ENCODE results near the gene CCNY. TPM values are rescaled to one million over a fixed set of nuclear protein-coding genes. Genes with fewer than 3 reads are reported as not detected.

Gene CCNY
- total and polyA plus RNA-seq, 5 donors, result 27.7 to 72.1 (median 64.3) TPM

DNA sequence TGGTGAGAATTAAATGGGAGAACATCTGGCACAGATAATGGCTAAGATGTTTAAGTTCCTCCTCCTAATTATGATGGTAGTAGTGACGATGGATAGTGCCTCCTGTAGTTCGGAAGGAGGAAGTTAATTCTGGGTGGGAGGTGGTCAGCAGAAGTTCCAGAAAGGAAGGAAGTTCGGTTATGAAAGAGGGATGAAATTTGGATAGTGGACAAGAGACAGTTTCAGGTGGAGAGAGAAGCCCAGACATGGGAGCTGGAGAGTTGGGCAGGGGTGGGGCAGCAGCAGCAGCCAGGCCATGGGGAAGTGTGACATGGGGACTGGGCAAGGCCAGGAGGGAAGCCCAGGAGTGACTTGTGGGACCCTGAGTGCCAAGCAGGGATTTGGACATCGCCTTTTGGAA lies 99.5 kb downstream of the CCNY start:
- intact Hi-C loops (cut with DNase I), result no loop called here
- WGBS, result 76% methylated on average over 4 of the region's 4 CpGs
- ATAC-seq (peak; percentile 47 to 54), DNase-seq (peak in 1 of 3 donors; percentile 63)
- Histone ChIP-seq H3K4me3 (ENCODE audit: low read length) (no peak overlapping the region), H3K27ac (ENCODE audit: low read length) (no peak overlapping the region), H3K9me3 (ENCODE audit: control insufficient read depth, low read length) (no peaks in the 10 kb centered on the region), H3K4me1 (ENCODE audit: control insufficient read depth, insufficient read depth, low read length) (peaks cover 9% of the 10 kb centered on the region), H3K27me3 (ENCODE audit: control insufficient read depth, insufficient read depth) (no peaks in the 10 kb centered on the region)

DNA sequence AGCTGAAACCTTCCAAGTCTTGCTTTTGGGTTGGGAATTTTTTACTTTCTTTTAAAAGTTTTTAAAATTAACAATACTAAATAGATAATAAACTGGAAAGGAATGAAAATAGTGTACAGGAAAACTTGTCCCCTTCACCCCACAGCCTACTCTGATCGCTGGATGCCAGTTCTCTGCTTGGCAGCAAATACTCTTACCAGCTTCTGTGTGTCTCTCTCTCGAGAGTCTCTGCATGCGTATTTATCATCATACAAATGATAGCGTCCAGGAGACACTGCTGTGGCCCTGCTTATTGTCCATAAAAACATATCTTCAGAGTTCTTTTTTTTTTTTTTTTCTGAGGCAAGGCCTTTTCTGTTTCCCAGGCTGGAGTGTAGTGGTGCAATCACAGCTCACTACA lies 101.5 kb downstream of the CCNY start:
- DNase-seq, result no peak
- WGBS, result 75% methylated on average over 4 of the region's 4 CpGs
- intact Hi-C loops (cut with DNase I), result no loop called here
- Histone ChIP-seq H3K9me3 (ENCODE audit: control insufficient read depth, low read length) (no peaks in the 10 kb centered on the region), H3K27ac (ENCODE audit: low read length) (no peak overlapping the region), H3K4me3 (ENCODE audit: low read length) (no peak overlapping the region), H3K27me3 (ENCODE audit: control insufficient read depth, insufficient read depth) (no peaks in the 10 kb centered on the region), H3K4me1 (ENCODE audit: control insufficient read depth, insufficient read depth, low read length) (peaks cover 10% of the 10 kb centered on the region)
- no peak for ATAC-seq

- Histone ChIP-seq H3K4me1 (ENCODE audit: control insufficient read depth, insufficient read depth, low read length) (peaks cover 10% of the 10 kb centered on the region), H3K4me3 (ENCODE audit: low read length) (no peak overlapping the region), H3K27ac (ENCODE audit: low read length) (no peak overlapping the region), H3K9me3 (ENCODE audit: control insufficient read depth, low read length) (peaks cover 3% of the 10 kb centered on the region), H3K27me3 (ENCODE audit: control insufficient read depth, insufficient read depth) (no peaks in the 10 kb centered on the region)
- intact Hi-C loops (cut with DNase I), result no loop called here
- DNase-seq, result no peak
- ATAC-seq, result no peak
- 89% methylated on average over 3 of the region's 3 CpGs for WGBS
Observed at GRCh38 chr10:35438718-35439571, 102.6 kb downstream of the CCNY start.

DNA sequence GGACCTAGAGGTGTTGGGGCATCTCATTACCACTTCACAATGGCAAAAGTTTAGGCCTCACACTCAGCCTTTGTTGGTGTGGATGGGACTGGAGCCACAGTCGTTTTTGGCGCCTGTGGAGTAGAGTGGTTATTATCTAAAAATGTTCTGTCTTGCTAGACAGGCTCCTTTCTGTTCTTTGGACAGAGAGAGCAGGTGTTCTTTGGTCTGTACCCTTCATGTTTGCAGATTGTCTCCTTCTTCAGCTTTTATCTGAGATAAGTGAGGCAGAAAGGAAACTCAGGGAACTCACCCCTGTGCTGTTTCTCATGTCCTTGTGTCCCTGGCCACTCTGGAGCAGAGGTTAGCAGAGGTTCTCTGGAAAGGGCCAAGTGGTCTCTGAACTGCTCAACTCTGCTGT lies 103.7 kb downstream of the CCNY start:
- Histone ChIP-seq H3K27me3 (ENCODE audit: control insufficient read depth, insufficient read depth) (no peaks in the 10 kb centered on the region), H3K27ac (ENCODE audit: low read length) (no peak overlapping the region), H3K4me3 (ENCODE audit: low read length) (no peak overlapping the region), H3K4me1 (ENCODE audit: control insufficient read depth, insufficient read depth, low read length) (peaks cover 7% of the 10 kb centered on the region), H3K9me3 (ENCODE audit: control insufficient read depth, low read length) (peaks cover 4% of the 10 kb centered on the region)
- peak in 1 of 2 donors; percentile 48 for ATAC-seq
- intact Hi-C loops (cut with DNase I), result no loop called here
- 60% methylated on average over 2 of the region's 2 CpGs for WGBS
- DNase-seq, result no peak

- 86% methylated on average over 1 of the region's 1 CpG for WGBS
- Histone ChIP-seq H3K9me3 (ENCODE audit: control insufficient read depth, low read length) (peaks cover 4% of the 10 kb centered on the region), H3K4me3 (ENCODE audit: low read length) (no peak overlapping the region), H3K27ac (ENCODE audit: low read length) (peak overlapping the region; percentile 68), H3K27me3 (ENCODE audit: control insufficient read depth, insufficient read depth) (no peaks in the 10 kb centered on the region), H3K4me1 (ENCODE audit: control insufficient read depth, insufficient read depth, low read length) (peaks cover 12% of the 10 kb centered on the region)
- intact Hi-C loops (cut with DNase I), result no loop called here
- ATAC-seq (no peak), DNase-seq (no peak)
Observed at GRCh38 chr10:35442028-35442427, 105.7 kb downstream of the CCNY start.

DNA sequence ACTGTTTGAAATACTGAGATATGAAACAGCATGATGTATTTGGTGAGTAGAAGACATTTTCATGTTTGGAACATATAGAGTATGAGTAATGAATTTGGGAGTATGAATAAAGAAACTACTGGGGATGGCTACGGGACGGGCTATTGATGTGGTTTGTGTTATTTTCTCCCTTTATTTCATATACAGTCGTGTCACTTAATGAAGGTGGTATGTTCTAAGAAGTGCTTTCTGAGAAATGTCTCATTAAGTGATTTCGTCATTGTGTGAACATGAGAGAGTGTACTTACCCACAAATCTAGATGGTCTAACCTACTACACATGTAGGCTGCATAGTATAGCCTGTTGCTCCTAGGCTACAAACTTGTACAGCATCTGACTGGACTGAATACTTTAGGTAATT lies 106.3 kb downstream of the CCNY start:
- Histone ChIP-seq H3K4me3 (ENCODE audit: low read length) (no peak overlapping the region), H3K9me3 (ENCODE audit: control insufficient read depth, low read length) (peaks cover 4% of the 10 kb centered on the region), H3K27ac (ENCODE audit: low read length) (no peak overlapping the region), H3K4me1 (ENCODE audit: control insufficient read depth, insufficient read depth, low read length) (peaks cover 11% of the 10 kb centered on the region), H3K27me3 (ENCODE audit: control insufficient read depth, insufficient read depth) (no peaks in the 10 kb centered on the region)
- DNase-seq (no peak), ATAC-seq (no peak)
- WGBS, result 97% methylated on average over 4 of the region's 4 CpGs
- intact Hi-C loops (cut with DNase I), result no loop called here

- Histone ChIP-seq H3K27me3 (ENCODE audit: control insufficient read depth, insufficient read depth) (no peaks in the 10 kb centered on the region), H3K9me3 (ENCODE audit: control insufficient read depth, low read length) (peaks cover 4% of the 10 kb centered on the region), H3K4me1 (ENCODE audit: control insufficient read depth, insufficient read depth, low read length) (peaks cover 22% of the 10 kb centered on the region), H3K4me3 (ENCODE audit: low read length) (no peak overlapping the region), H3K27ac (ENCODE audit: low read length) (no peak overlapping the region)
- 95% methylated on average over 3 of the region's 3 CpGs for WGBS
- intact Hi-C loops (cut with DNase I), result no loop called here
- DNase-seq (no peak), ATAC-seq (no peak)
Observed at GRCh38 chr10:35443858-35444257, 107.5 kb downstream of the CCNY start.

- intact Hi-C loops (cut with DNase I), result no loop called here
- Histone ChIP-seq H3K4me1 (ENCODE audit: control insufficient read depth, insufficient read depth, low read length) (peaks cover 35% of the 10 kb centered on the region), H3K27ac (ENCODE audit: low read length) (peak overlapping the region; percentile 63), H3K9me3 (ENCODE audit: control insufficient read depth, low read length) (peaks cover 4% of the 10 kb centered on the region), H3K27me3 (ENCODE audit: control insufficient read depth, insufficient read depth) (no peaks in the 10 kb centered on the region), H3K4me3 (ENCODE audit: low read length) (no peak overlapping the region)
- no peak for DNase-seq
- WGBS, result 76% methylated on average over 4 of the region's 4 CpGs
- ATAC-seq, result no peak
Observed at GRCh38 chr10:35445150-35445884, 109.0 kb downstream of the CCNY start.

GRCh38 chr10:35446439-35446838 lies 110.1 kb downstream of the CCNY start:
- Histone ChIP-seq H3K27ac (ENCODE audit: low read length) (peak overlapping the region; percentile 89), H3K27me3 (ENCODE audit: control insufficient read depth, insufficient read depth) (no peaks in the 10 kb centered on the region), H3K4me1 (ENCODE audit: control insufficient read depth, insufficient read depth, low read length) (peaks cover 38% of the 10 kb centered on the region), H3K9me3 (ENCODE audit: control insufficient read depth, low read length) (peaks cover 4% of the 10 kb centered on the region), H3K4me3 (ENCODE audit: low read length) (no peak overlapping the region)
- WGBS, result 66% methylated on average over 2 of the region's 2 CpGs
- intact Hi-C loops (cut with DNase I), result no loop called here
- ATAC-seq (no peak), DNase-seq (no peak)

DNA sequence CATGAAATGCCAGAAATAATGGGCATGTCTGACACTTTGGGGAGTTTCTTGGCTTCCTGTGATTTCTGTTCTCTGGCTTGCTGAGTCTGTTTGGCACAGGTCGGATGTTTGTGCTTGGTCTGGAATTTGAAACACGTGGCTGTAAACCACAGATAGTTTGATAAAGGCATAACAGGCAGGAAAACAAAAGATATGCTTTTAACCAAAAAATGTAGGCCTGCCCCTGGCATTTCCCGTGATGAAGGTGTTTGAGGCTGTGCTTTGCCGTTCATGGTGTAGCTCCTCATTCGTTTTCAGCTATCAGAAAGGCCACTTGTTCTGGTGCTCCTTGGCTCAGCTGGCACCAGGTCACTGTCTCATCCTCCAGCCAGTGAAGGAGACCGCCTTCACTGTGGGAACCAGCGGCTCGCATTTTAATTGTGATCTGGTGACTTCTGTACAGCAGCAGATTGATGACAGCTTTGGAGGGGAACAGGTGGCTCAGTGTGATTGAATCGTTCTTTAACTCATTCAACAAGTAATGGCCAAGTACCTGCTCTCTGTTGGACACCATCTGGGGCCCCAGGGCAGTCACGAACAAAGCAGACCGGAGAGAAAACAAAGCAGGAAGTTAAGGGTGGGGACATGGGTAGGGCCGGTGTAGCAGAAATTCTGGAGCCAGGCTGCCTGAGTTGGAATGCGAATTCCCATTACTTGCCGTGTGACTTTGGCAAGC lies 111.5 kb downstream of the CCNY start:
- Histone ChIP-seq H3K9me3 (ENCODE audit: control insufficient read depth, low read length) (peaks cover 4% of the 10 kb centered on the region), H3K27me3 (ENCODE audit: control insufficient read depth, insufficient read depth) (no peaks in the 10 kb centered on the region), H3K4me1 (ENCODE audit: control insufficient read depth, insufficient read depth, low read length) (peaks cover 40% of the 10 kb centered on the region), H3K27ac (ENCODE audit: low read length) (peak overlapping the region; percentile 83), H3K4me3 (ENCODE audit: low read length) (no peak overlapping the region)
- intact Hi-C loops (cut with DNase I), result no loop called here
- ATAC-seq, result peak; percentile 27 to 66
- WGBS, result 24% methylated on average over 14 of the region's 14 CpGs
- DNase-seq, result peak in 1 of 3 donors; percentile 58
